MV-4-11 (cell line): ENCODE measurements around the gene INPP4B.
"Not testable (repeated sequence)": the region's sequence is repeated elsewhere in the genome, so short reads cannot be mapped to it uniquely, and the experiment has no call there.

Experiments
- DNase-seq: peaks from one replicate; lab custom pipeline; 2025; lab: John Stamatoyannopoulos, UW

The INPP4B gene

GRCh38 chr4:142079959-142080358 lies 766.1 kb downstream of the INPP4B start:
- no peak for DNase-seq

GRCh38 chr4:142077048-142077447 lies 769.1 kb downstream of the INPP4B start:
- DNase-seq: no peak

GRCh38 chr4:142068304-142068703 lies 777.8 kb downstream of the INPP4B start:
- DNase-seq: not testable (repeated sequence)

- not testable (repeated sequence) for DNase-seq
Observed at GRCh38 chr4:142066562-142066961, 779.5 kb downstream of the INPP4B start.

DNA sequence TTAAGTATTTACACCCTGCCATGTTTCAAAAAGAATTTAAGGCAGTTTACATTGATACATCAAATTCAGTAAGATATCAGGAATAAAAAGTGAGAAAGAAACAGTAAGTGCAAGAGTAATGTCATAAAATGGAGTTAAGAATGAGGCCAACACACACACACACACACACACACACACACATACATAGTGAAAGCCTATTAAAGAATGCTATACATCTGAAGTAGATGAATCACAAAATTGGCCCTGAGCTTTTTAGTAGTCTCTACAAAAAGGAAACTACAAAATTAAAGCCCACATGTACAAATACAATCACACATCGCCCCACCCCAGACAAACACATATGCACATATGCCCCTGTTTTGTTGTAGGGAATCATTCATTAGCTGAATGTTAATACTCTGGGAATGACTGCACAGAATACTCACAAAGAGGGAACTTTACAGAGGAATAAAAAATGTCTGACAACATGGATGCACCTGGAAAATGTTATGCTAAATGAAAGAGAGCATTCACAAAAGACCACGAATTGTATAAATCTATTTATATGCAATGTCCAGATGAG lies 780.9 kb downstream of the INPP4B start:
- no peak for DNase-seq

DNA sequence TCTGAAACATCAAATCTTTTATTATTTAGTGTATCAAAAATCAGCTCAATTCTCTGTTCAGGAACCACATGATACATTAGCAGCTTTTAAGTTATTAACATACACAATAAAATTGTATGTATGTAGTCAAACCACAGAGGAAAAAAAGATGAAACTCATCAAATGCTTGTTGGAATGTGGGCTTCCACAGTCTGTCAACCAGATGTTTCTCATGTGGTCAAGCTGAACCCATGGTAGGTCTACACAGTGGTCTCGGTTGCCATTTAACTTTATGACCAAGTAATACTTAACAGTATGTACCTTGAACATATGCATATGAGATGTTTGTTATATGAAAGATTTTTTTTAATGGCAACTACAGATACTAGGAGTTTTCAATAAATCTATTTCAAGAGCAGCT lies 781.9 kb downstream of the INPP4B start:
- DNase-seq: no peak

GRCh38 chr4:142045996-142046395 lies 800.1 kb downstream of the INPP4B start:
- no peak for DNase-seq

DNA sequence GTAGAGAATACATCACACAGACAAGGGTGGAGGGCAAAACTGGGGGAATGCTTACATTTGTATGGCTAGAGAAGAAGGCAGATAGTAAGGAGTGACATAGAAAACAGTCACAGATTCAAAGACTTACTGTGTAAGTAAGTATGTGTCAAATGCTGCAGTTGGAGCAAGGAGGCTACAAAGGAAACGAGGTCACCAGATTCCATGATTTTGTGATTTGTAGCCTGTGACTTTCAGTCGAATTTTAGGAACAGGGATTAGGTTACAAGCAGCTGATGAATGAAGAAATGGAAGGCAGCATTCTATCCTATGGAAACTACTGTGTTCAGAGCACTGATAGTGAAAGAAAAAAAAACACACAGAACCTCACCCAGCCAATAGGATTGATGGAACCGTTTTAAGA lies 801.8 kb downstream of the INPP4B start:
- DNase-seq: no peak

GRCh38 chr4:142043509-142043908 lies 802.6 kb downstream of the INPP4B start:
- DNase-seq: no peak

GRCh38 chr4:142041788-142042187 lies 804.3 kb downstream of the INPP4B start:
- no peak for DNase-seq

DNA sequence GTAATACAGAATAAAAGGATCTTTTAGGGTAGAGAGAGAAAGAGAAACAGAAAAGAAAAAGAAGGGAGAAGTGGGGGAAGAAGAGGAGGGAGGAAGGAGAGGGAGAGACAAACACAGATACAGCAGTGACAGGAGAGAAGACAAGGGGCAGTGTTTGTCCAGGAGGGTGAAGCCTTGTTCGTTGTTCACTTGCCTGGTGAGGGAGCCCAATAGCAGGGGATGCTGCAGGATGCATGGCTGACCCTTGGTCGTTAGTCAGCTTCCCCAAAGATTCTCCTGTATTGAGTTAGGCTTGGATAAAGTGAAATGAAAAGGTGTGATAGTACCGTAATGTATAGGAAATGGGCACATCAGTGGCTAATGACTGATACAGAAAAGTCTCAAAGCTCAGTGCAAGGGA lies 806.1 kb downstream of the INPP4B start:
- no peak for DNase-seq

DNA sequence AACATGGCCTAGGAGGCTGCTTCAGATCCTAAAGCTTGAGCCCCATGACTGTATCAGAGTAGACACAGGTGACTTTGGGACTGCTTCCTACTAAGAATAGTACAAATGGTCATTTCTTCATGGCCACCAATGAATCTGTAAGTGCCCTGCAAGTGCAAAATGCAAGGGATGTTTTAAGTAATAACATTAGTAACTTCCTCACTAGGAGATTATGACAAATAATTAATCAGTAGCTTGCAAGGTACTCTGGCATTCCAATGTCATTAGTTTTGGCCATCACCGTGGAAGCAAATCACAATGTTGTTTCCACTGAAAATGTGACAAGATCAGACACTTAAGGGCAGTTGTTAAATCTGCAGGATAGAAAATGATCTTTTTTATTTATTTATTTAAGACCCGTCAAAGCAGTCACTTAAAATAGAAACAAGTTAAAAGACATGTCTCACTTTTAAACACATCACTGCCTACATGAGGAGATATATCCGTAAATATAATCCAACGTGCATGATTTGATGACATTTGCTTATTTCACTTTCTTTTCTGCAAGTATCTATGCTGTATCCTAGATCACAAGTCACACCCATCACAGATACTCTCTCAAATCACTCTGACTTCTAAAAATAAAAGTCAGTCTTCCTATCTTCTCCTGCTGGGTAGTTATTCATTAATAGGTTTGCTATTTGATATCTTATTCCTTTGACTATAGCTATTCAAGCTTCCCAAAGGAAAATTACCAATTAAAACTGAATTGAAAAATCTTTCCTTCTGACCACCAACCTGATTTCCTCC lies 809.1 kb downstream of the INPP4B start:
- DNase-seq: no peak

DNA sequence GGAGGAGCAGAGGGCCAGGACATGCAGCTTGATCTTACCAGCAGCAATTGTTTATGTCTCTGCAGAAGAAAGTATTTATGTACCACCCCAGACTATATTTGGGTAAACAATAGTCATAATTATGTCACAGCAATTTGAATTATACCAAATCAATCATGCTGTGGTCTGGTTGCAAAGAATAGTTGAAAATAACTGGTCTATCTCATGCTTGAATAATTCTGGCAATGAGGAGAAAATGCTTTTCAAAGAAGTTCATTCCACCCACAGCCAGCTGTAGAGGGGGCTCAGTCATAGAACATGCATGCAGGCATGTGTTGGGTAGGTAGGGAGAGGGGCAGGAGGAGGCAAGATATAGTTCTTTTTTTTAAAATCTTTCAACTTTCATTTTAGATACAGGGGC lies 810.5 kb downstream of the INPP4B start:
- DNase-seq: no peak

GRCh38 chr4:142034101-142034500 lies 812.0 kb downstream of the INPP4B start:
- no peak for DNase-seq

- DNase-seq: no peak
Observed at GRCh38 chr4:142030010-142030409, 816.1 kb downstream of the INPP4B start.

DNA sequence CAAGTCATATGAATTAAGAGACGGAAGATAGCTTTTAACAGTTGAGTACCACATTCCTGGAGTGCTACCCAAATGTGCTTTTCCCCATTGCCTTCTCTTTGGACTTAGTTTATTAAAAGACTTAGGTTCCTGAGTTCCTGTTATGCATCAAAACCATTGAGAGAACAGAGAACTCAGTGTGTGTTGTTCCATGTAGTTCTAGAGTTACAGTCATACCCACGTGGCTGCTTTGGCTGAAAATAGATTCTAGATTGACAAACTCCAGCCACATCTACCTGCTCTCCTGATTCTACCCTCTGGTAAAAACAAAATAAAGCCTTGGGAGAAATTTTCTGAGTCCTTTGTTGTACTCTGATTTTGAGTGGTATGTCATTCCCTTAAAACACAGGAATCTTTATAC lies 824.3 kb downstream of the INPP4B start:
- DNase-seq: no peak

DNA sequence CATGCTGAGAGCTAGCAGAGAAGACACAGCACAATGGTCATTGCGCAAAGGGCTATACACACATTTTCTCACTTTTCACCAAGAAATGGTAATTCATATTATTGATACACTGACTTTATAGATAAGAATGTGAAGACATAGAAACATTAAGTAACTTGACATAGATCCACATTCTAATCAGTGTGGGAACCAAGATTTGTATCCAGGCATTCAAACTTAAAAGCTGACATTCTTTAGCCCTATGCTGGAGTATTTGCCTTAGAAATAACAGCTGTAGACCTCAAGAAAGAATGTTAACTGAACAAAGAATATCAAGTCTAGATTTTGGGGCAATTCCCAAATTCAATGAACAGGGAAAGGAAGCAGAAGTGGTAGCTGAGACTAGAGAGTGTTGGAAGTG lies 824.9 kb downstream of the INPP4B start:
- DNase-seq: no peak

DNA sequence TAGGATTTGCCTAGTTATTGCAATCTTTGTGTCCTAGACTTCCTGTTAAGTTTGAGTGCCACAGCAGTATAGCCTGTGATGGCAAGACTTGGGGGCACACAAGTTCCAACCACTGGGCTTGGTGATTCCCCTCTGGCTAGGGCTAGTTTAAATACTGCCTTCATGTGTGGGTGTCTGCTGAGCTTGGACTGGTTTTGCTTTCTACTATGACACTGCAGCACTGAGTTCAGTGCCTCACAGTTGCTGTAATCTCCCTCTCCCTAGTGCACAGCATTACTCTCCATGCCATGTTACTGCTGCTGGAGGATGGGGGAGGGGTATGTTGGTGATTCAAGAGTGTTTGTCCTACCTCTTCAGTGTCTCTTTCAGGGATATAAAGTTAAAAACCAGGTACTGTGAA lies 830.1 kb downstream of the INPP4B start:
- DNase-seq: no peak

DNA sequence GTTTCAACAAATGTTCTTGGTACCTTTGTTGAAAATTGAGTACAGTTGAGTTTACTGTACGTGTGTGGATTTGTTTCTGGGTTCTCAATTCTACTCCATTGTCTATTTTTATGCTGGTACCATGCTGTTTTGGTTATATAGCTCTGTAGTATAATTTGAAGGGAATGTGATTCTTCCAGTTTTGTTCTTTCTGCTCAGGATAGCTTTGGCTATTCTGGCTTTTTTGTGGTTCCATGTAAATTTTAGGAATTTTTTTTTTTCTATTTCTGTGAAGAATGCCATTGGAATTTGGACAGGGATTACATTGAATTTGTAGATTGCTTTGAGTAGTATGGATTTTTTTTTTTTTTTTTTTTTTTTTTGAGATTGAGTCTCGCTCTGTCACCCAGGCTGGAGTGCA lies 836.4 kb downstream of the INPP4B start:
- DNase-seq: no peak

DNA sequence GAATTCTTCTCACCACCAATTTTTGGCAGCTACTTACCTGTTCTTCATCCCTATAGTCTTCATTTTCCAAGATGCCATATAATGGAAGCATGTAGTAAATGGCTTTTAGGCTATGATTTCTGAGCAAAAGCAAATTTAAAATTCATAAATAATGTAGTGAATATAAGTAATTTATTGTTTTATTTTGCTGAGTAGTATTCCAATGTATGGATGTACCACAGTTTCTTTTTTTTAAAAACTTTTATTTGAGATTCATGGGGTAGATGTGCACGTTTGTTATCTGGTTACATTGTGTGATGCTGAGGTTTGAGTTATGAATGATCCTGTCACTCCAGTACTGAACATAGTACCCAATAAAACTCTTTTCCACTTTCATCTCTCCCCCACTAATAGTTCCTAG lies 840.6 kb downstream of the INPP4B start:
- DNase-seq: no peak

DNA sequence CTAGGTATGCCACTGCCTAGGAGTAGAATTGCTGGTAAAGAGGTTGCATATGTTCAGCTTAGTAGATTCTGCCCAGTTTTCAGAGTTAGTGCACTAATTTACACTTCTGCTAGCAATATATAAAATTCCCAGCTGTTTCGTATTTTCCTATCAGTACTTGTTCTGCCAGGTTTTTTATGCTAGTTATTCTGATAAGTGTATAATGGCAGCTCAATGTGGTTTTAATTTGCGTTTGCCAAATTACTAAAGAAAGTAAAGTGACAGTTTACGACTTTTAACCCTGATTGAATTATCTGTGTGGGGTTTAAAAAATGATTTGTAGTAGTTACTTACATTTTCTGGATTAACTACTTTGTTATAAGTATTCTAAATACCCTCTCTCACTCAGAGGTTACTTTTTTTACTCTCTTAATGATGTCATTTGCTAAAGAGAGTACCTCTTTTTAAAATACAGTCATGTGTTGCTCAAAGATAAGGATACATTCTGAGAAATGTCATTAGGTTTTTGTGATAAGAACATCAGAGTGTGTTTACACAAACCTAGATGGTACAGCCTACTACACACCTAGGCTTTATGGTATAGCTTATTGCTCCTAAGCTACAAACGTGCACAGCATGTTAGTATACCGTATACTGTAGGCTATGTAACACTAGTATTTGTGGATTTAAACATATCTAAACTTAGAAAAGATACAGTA lies 846.5 kb downstream of the INPP4B start:
- no peak for DNase-seq

DNA sequence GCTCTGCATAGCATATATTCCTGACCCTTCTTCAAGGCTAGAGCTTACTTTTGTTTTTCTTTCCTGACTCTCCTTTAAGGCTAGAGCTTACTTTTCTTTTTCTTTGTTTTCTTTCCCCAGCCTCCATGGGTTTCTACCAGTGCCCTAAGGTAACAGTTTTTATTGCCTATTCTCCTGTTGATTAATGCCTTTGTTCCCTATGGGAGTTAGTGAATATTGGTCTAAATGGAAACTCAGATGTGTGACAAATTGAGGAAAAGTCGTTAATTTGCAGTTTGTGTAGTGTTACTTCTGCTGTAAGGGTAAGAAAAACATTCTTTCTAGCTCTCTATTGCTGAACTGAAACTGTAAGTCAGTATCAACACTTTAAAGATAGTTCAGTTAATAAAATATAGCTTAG lies 851.0 kb downstream of the INPP4B start:
- no peak for DNase-seq

DNA sequence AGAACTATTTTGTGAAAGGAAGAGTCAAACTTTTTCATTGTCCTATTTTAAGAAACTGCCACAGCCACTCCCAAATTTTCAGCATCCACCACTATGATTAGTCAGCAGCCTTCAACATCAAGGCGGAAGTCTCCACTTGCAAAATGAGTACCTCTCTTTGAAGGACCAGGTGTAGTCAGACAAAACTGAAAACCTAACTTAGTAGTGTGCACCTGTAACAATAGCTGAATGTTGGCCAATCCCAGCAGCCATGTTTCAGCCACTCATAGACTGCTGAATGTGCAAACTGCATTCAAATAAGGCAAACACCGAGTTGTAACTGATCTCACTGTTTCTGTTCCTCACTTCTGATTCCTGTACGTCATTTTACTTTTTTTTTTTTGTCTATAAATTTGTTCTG lies 868.7 kb downstream of the INPP4B start:
- no peak for DNase-seq
